ENCODE data around the gene MUC4.
"Not testable (repeated sequence)": the region's sequence is repeated elsewhere in the genome, so short reads cannot be mapped to it uniquely, and the experiment has no call there.

The MUC4 gene

GRCh38 chr3:195836476-195837135 is 24.9 kb upstream of the MUC4 start:
- no peak for FAIRE-seq

DNA sequence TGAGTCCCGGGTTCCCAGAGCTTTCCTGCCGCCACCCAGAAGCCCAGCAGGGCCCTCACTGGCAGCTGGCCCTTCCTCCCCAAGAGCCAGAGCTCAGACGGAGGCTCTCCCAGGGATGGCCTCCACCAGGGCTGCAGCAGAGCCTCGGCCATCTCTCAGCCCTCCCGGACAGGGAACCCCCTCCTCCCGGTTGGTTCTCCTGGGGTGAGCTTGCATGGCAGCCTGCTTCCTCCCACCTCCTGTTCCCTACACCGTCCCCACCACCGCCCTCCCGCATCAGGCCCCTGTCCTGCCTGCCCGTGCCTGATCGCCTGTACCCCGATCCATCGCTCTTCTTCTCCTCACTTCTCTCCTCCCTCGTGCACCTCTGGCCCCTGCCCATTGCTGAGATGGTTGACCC is 24.1 kb upstream of the MUC4 start:
- FAIRE-seq: no peak

DNA sequence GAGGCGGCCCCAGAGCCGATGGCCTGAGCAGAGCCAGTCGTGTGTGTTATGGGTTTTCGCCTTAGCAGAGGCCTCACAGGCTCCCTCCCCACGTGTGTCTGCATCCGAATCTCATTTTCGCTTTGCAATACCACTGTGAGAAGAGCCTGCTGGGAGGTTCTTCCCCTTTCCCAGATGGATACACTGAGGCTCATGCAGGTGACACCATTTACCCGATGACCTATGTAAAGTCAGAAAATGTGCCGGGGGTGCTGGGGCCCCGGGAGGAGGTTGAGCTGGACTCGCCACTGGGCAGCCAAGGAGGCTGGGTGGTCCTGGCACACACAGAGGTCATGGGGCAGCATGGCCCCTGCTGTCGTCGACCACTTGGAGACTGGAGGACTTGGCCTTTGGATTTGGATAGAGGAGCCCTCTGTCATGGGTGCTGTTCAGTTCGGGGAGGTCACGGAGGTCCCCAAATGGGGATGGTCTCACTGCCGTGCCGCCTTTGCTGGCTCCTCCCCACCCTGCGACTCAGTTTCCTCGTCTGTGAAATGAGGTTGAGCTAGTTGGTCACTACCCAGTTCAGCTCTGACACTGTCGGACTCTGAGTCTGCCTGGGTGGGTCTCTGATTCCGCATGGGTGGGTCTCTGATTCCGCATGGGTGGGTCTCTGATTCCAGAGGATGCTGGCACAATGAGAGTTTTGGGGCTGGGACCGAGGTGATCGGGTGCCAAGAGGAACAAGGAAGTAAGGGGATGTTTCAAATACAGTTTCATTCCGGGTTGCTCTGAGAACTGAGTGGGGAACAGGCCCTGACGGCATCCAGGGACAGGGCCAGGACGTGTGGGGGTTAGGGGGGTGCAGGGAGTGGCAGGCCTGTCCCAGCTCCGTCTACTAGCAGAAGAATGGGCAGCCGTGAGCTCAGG is 23.2 kb upstream of the MUC4 start:
- FAIRE-seq: no peak

DNA sequence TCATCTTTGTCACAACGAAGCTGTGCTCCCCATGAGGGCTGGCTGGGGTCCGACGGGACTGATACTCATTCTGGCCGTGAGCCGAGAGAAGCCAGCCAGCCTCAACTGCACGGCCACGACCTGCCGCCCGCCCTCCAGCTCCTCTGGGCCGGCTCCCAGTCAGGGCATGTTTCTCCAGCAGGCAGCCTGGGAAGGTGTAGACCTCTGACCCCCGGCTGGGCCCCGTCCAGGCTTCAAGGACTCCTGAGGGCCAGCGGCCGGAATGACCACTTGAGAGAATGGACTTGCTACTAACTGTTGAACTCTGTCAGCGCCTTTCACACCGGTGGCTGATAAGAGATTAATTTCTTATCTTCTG is 18.1 kb upstream of the MUC4 start:
- FAIRE-seq: no peak

- no peak for FAIRE-seq
Measured at GRCh38 chr3:195828762-195829161, 17.0 kb upstream of the MUC4 start.

GRCh38 chr3:195825857-195826804 is 14.4 kb upstream of the MUC4 start:
- FAIRE-seq: no peak

DNA sequence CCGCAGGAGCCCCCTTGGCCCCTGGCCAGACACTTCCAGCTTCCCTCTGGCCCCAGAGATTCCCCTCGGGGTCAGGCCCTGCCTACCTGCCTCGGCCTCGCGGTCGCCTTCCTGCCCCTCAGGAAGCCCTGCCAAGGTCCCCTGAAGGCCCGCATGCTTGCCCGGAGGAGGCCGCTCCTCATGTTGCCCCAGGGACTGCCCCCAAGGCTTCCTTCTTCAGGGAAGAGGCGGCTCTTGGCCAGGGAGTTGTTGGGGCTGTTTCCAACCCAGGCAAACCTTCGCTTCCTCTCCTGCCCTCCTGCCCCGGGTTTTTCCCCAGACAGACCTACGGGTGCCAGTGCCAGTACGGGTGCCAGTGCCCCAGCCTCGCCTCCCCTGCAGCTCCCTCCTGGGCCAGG is 13.5 kb upstream of the MUC4 start:
- FAIRE-seq: no peak

DNA sequence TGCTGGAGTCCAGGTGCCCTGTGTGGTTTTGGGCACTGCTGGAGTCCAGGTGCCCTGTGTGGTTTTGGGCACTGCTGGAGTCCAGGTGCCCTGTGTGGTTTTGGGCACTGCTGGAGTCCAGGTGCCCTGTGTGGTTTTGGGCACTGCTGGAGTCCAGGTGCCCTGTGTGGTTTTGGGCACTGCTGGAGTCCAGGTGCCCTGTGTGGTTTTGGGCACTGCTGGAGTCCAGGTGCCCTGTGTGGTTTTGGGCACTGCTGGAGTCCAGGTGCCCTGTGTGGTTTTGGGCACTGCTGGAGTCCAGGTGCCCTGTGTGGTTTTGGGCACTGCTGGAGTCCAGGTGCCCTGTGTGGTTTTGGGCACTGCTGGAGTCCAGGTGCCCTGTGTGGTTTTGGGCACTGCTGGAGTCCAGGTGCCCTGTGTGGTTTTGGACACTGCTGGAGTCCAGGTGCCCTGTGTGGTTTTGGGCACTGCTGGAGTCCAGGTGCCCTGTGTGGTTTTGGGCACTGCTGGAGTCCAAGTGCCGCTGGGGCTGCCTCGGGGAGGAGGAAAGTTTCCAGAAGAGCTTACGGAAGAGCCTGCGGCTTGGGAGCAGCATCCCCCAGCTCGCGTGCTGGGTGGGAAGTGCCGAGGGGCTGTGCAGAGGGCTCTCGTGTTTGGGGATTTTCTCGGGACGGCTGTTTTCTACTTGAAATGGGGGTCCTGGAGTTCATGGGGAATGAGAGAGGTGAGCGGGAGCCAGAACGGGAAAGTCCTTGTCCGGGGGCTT is 12.9 kb upstream of the MUC4 start:
- not testable (repeated sequence) for FAIRE-seq

DNA sequence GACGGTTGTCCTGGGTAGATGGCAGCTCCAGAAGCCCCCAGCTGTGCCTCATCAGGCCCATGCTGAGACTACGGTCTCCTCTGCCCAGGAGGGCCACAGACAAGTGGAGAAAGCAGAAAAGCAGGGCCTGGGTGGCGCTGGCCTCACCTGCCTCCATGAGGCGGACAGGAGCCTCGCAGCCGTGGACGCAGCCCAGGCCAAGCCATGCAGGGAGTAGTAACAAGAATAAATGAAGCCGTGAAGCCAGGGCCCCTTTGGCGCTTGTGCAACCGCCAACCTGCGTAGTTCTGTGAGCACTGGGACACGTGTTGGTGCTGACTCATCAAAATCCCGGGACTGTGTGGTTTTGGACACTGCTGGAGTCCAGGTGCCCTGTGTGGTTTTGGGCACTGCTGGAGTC is 12.3 kb upstream of the MUC4 start:
- FAIRE-seq: no peak

- no peak for FAIRE-seq
Measured at GRCh38 chr3:195823280-195823679, 11.6 kb upstream of the MUC4 start.

GRCh38 chr3:195822131-195822696 is 10.5 kb upstream of the MUC4 start:
- FAIRE-seq: no peak

DNA sequence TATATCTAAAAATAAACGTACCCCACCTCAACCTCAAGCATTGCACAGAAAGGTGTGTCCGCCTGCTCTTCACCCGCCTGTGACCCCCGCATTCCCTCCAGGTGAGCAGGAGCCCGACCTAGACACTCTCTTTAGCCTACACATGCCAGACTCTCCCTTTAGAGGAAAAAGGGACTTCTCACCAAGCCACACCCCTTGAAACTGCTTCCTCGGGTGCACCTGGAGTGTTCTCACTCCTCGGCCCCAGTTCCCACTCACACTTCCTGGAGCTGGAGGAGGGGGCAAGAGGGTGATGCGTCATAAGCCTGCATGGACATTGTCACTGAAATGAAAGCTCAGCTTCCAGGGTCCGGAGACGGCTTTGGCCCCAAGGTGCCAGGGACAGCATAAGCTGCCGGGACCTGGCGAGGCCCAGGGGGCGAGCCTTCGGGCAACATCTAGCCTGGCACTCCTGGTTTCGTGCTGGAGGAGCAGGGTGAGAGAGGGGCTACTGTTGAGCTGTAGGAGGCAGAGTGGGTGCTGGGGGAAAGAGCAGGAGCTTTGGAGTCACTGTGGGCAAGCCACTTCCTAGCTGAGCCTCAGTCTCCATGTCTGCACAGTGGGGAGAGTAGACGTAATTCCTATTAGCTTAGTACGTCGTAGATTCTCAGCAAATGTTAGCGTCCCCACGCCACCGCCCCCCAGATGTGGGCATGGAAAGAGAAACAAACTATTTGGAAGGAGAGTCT is 9.8 kb upstream of the MUC4 start:
- no peak for FAIRE-seq

DNA sequence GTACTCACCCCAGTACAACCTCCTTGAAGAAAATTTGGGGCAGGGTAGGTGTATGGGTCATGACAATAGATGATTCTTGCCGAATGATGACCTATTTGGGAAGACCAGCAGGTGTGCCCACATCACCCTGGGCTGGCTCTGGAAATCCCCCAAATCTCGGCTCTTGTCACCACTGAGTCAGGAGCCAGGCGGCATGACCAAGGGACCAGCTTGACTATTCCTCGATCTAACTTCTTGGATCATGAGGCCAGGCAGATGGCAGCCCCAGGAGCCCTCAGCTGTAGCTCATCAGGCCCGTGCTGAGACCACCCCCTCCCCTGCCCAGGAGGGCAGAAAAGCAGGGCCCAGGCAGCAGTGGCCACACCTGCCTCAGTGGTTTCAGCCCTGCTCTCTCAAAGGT is 9.2 kb upstream of the MUC4 start:
- FAIRE-seq: no peak

- no peak for FAIRE-seq
Measured at GRCh38 chr3:195820186-195820585, 8.5 kb upstream of the MUC4 start.

- no peak for FAIRE-seq
Measured at GRCh38 chr3:195818301-195818700, 6.6 kb upstream of the MUC4 start.

GRCh38 chr3:195817578-195818135 is 5.9 kb upstream of the MUC4 start:
- no peak for FAIRE-seq

DNA sequence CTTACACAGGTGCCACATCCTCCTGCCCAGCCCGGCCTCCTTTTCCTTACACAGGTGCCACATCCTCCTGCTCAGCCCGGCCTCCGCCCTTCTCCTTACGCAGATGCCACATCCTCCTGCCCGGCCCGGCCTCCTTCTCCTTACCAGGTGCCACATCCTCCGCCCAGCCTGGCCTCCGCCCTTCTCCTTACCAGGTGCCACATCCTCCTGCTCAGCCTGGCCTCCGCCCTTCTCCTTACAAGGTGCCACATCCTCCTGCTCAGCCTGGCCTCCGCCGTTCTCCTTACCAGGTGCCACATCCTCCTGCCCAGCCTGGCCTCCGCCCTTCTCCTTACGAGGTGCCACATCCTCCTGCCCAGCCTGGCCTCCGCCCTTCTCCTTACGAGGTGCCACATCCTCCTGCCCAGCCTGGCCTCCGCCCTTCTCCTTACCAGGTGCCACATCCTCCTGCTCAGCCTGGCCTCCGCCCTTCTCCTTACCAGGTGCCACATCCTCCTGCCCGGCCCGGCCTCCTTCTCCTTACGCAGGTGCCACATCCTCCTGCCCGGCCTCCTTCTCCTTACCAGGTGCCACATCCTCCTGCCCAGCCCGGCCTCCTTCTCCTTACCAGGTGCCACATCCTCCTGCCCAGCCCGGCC is 4.7 kb upstream of the MUC4 start:
- not testable (repeated sequence) for FAIRE-seq

GRCh38 chr3:195815169-195815771 is 3.5 kb upstream of the MUC4 start:
- FAIRE-seq: no peak

GRCh38 chr3:195813916-195814640 is 2.3 kb upstream of the MUC4 start:
- no peak for FAIRE-seq
